SH-SY5Y (cell line): ENCODE results near the gene SOX2.

Experiments
- GATA2 ChIP-seq: IDR thresholded peaks from 2 replicates; pipeline ENCODE4 v1.6.1; 2011; ENCODE audit warnings: mild to moderate bottlenecking, low read depth, low read length
- GATA3 ChIP-seq: IDR thresholded peaks from 2 replicates; pipeline ENCODE4 v1.6.1; 2011; ENCODE audit warnings: low read depth, mild to moderate bottlenecking, low read length, moderate library complexity

Gene SOX2

GRCh38 chr3:181713280-181713647 lies 1.5 kb downstream of the SOX2 start:
- TF ChIP-seq GATA2 = no peak
- TF ChIP-seq GATA3 = no peak

GRCh38 chr3:181713676-181714612 lies 2.2 kb downstream of the SOX2 start:
- TF ChIP-seq GATA2 (no peak), GATA3 (no peak)

GRCh38 chr3:181715571-181716340 lies 4.0 kb downstream of the SOX2 start:
- TF ChIP-seq GATA2 = no peak
- no peak for TF ChIP-seq GATA3

- TF ChIP-seq GATA3 (no peak), GATA2 (no peak)
Observed at GRCh38 chr3:181716966-181717365, 5.2 kb downstream of the SOX2 start.

- TF ChIP-seq GATA3 = no peak
- no peak for TF ChIP-seq GATA2
Observed at GRCh38 chr3:181717549-181718171, 5.9 kb downstream of the SOX2 start.

GRCh38 chr3:181718369-181718768 lies 6.6 kb downstream of the SOX2 start:
- TF ChIP-seq GATA2 (no peak), GATA3 (no peak)

- TF ChIP-seq GATA2 = no peak
- no peak for TF ChIP-seq GATA3
Observed at GRCh38 chr3:181718987-181719911, 7.5 kb downstream of the SOX2 start.

- TF ChIP-seq GATA3 (no peak), GATA2 (no peak)
Observed at GRCh38 chr3:181719991-181720680, 8.4 kb downstream of the SOX2 start.

- no peak for TF ChIP-seq GATA3
- no peak for TF ChIP-seq GATA2
Observed at GRCh38 chr3:181721046-181721875, 9.5 kb downstream of the SOX2 start.

GRCh38 chr3:181722156-181722555 lies 10.4 kb downstream of the SOX2 start:
- no peak for TF ChIP-seq GATA2
- TF ChIP-seq GATA3 = no peak

GRCh38 chr3:181722766-181723425 lies 11.2 kb downstream of the SOX2 start:
- no peak for TF ChIP-seq GATA2
- no peak for TF ChIP-seq GATA3
